ENCODE results near the gene PLEKHM1.

DNA sequence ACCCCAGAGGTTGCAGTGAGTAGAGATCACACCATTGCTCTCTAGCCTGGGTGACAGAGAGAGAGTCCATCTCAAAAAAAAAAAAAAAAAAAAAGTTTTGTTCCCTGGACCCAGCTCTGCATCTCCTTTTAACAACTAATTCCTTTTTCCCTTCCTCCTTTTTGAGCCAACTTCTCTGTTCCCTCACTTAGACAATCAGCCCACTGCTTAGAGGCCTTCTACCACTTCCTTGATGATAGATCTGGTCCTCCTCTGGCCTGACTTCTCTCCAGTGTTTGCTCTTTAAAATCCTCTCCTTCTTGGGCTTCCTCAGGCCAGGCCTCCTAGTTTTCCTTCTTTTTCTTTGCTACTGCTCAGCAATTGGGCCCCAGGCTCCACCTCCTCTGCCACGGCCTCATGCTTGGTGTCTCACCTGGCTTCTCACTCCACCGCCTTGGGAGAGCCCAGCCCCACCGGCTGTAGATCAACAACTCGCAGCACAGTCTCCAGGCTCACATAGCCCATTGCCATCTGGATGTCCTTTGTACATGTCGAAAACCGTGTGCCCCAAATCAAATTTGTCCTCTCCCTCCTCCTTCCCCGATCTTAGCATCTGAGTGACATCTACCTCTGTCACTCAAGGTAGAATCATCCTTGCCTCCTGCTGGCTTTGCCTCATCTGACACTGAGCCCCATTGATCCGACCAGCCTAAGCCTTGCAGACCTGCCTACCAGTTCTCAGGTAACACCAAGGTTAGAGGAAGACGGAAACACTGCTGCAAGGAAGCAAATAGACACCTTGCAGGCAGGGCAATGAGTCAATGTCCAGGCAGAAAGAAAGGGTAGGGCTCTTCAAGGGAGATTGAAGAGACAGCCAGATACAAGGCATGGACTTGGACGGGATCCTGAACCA is 75.3 kb downstream of the PLEKHM1 start:
- no peak for TF ChIP-seq EZH2 (IDR thresholded peaks at IDR 0.05; ENCODE audit: insufficient read depth, poor library complexity, severe bottlenecking)
- no peak for TF ChIP-seq EZH2phosphoT487 (IDR thresholded peaks at IDR 0.05; ENCODE audit: insufficient read depth, low read depth)

Data from GM23248 (cell line).